Activated T-cell treated with anti-CD3 and anti-CD28 coated beads, Interleukin-2, amount 50 U/mL, for 72 hours (primary cell): Measurements from ENCODE around the gene FSHB. TPM values are rescaled to one million over a fixed set of nuclear protein-coding genes. Genes with fewer than 3 reads are reported as not detected.
"Not testable (repeated sequence)": the region's sequence is repeated elsewhere in the genome, so short reads cannot be mapped to it uniquely, and the experiment has no call there.

Experiments
- ATAC-seq, 2 donors: fragments of 150-1000 bp; cut with Tn5 transposase; replicated peaks in 1 of 2; 2 replicates each; pipeline ENCODE4 v1.10.0; 2021; ENCODE audit warnings: moderate library complexity in 2 of 2, mild to moderate bottlenecking in 1 of 2
- DNase-seq, 2 donors: peaks; one replicate each; pipeline ENCODE4 v3.0.0; 2021 to 2022; ENCODE audit warnings: mixed read lengths in 1 of 2
- H3K27ac Mint-ChIP-seq: one replicate; pipeline ENCODE4 v1.8.0; 2022; ENCODE audit warnings: mild to moderate bottlenecking, moderate library complexity, mixed read lengths
- H3K27me3 Mint-ChIP-seq: one replicate; pipeline ENCODE4 v1.8.0; 2022; ENCODE audit warnings: low read depth, mixed read lengths
- H3K36me3 Mint-ChIP-seq, 2 donors: one replicate each; pipeline ENCODE4 v1.8.0; 2022; ENCODE audit warnings: mixed read lengths in 2 of 2, mild to moderate bottlenecking in 1 of 2; ENCODE audit not compliant: insufficient read depth in 2 of 2
- H3K4me1 Mint-ChIP-seq: one replicate; pipeline ENCODE4 v1.8.0; 2022; ENCODE audit warnings: low read depth, mixed read lengths
- H3K4me3 Mint-ChIP-seq, 2 donors: one replicate each; pipeline ENCODE4 v1.8.0; 2022; ENCODE audit warnings: mild to moderate bottlenecking in 2 of 2, mixed read lengths in 2 of 2, moderate library complexity in 2 of 2
- H3K9me3 Mint-ChIP-seq, 2 donors: one replicate each; pipeline ENCODE4 v1.8.0; 2022; ENCODE audit warnings: mixed read lengths in 2 of 2
- total RNA-seq, 2 donors: library from RNA; stranded (reverse); gene quantifications; one replicate each; pipeline ENCODE4 v1.2.3, GENCODE V29; 2022

FSHB gene
- total RNA-seq, 2 donors from 2014 or later: not detected

GRCh38 chr11:30239025-30239424, 8.2 kb downstream of the FSHB start:
- Mint-ChIP-seq H3K9me3 (peaks cover 0 to 2% of the 10 kb centered on the region in 2 donors), H3K27me3 (peaks cover 16% of the 10 kb centered on the region), H3K27ac (no peak overlapping the region), H3K4me3 (no peak overlapping the region), H3K4me1 (peaks cover 1% of the 10 kb centered on the region), H3K36me3 (no peaks in the 10 kb centered on the region)
- DNase-seq (no peak), ATAC-seq (no peak)

DNA sequence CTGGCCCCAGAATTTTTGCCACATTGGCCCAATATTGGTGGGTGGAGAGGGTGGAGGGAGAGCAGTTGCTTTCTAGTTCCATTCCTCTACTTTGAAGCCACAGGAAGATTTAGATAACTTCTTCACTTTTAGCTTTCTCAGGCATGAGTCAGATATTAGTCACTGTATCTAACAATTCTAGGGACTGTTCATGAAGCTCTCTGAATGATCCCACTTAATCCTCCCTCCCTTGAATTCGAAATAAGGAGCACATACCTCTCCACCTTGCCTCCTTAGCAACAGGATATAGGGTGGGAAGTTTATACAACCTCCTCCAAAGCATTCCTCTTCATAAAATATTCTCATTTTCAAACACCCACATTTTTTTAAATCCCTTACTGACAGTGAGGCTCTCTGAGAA, 13.5 kb downstream of the FSHB start:
- H3K27me3 Mint-ChIP-seq: peaks cover 24% of the 10 kb centered on the region
- H3K36me3 Mint-ChIP-seq: no peaks in the 10 kb centered on the region
- ATAC-seq: no peak
- no peak overlapping the region for H3K4me3 Mint-ChIP-seq
- no peaks in the 10 kb centered on the region for H3K9me3 Mint-ChIP-seq
- no peak overlapping the region for H3K27ac Mint-ChIP-seq
- no peak for DNase-seq
- peaks cover 7% of the 10 kb centered on the region for H3K4me1 Mint-ChIP-seq

GRCh38 chr11:30245621-30246020, 14.8 kb downstream of the FSHB start:
- Mint-ChIP-seq H3K4me1 (peaks cover 7% of the 10 kb centered on the region), H3K9me3 (no peaks in the 10 kb centered on the region), H3K36me3 (no peaks in the 10 kb centered on the region), H3K4me3 (no peak overlapping the region), H3K27me3 (peaks cover 24% of the 10 kb centered on the region), H3K27ac (no peak overlapping the region)
- DNase-seq (no peak), ATAC-seq (no peak)

GRCh38 chr11:30254307-30255298, 23.8 kb downstream of the FSHB start:
- Mint-ChIP-seq H3K36me3 (no peaks in the 10 kb centered on the region), H3K4me3 (no peak overlapping the region), H3K27ac (no peak overlapping the region), H3K9me3 (no peaks in the 10 kb centered on the region), H3K27me3 (peaks cover 5% of the 10 kb centered on the region), H3K4me1 (no peaks in the 10 kb centered on the region)
- no peak for DNase-seq
- no peak for ATAC-seq

DNA sequence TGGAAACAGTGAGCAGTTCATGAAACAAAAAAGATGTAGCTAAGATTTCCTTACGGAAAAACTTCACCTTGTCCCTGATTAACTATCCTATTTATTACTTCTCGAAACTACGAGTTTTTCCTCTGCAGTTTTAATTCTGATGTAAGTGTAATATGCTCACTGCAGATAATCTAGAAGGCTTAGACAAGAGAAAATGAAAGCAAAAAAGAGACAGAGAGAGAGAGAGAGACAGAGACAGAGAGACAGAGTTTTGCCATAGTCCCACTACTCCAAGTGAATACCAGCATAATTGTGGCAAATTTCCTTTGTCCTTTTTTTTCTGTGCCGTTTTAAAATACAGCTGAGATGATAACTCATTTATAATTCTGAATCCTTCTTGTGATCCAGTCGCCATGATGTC, 24.8 kb downstream of the FSHB start:
- Mint-ChIP-seq H3K4me1 (no peaks in the 10 kb centered on the region), H3K4me3 (peak overlapping the region in 1 of 2 donors; percentile 0), H3K27me3 (peaks cover 5% of the 10 kb centered on the region), H3K36me3 (no peaks in the 10 kb centered on the region), H3K27ac (no peak overlapping the region), H3K9me3 (no peaks in the 10 kb centered on the region)
- no peak for ATAC-seq
- no peak for DNase-seq

DNA sequence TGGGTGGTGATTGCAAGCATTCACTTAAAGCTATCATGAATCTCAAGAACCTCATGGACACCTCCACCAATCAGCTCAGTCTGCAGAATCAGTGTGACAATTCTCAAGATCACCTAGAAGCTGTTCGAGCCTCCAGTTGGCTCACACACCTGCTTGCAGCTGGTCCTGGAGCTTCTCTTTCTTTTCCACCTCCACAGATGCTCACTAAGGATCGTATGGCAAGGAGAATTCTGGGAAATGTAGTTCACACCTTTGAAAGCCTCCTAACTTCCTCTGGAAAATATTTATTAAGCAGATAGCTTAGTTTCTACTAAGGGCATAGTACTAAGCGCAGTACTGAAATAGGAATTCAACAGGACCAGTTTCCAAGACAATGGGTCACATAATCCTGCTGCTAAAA, 26.2 kb downstream of the FSHB start:
- DNase-seq: no peak
- Mint-ChIP-seq H3K27me3 (peaks cover 5% of the 10 kb centered on the region), H3K4me1 (no peaks in the 10 kb centered on the region), H3K9me3 (no peaks in the 10 kb centered on the region), H3K4me3 (no peak overlapping the region), H3K27ac (no peak overlapping the region), H3K36me3 (no peaks in the 10 kb centered on the region)
- no peak for ATAC-seq

GRCh38 chr11:30258679-30259078, 27.9 kb downstream of the FSHB start:
- H3K9me3 Mint-ChIP-seq: no peaks in the 10 kb centered on the region
- no peaks in the 10 kb centered on the region for H3K4me1 Mint-ChIP-seq
- DNase-seq: no peak
- H3K4me3 Mint-ChIP-seq: no peak overlapping the region
- H3K36me3 Mint-ChIP-seq: no peaks in the 10 kb centered on the region
- peaks cover 5% of the 10 kb centered on the region for H3K27me3 Mint-ChIP-seq
- ATAC-seq: no peak
- no peak overlapping the region for H3K27ac Mint-ChIP-seq

DNA sequence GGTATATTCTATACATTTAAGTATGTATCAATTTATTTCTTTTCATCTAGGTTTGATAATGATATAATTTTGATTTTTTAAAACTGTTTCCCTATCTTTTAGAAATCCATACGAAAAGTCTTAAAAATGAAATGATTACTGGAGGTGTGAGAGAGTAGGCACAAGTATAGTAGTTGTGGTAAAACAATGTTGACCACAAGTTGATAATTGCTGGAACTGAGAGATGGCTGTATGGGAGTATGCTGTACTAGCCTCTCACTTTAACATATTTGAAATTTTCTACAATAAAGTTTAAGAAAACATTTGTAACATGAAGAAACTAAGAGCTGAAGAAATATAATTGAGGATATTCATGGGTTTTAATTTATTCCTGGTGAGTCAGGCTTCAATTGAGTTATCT, 30.0 kb downstream of the FSHB start:
- ATAC-seq (no peak), DNase-seq (no peak)
- no peaks in the 10 kb centered on the region for H3K4me1 Mint-ChIP-seq
- H3K36me3 Mint-ChIP-seq: peaks cover 0 to 1% of the 10 kb centered on the region in 2 donors
- H3K27me3 Mint-ChIP-seq: no peaks in the 10 kb centered on the region
- no peak overlapping the region for H3K4me3 Mint-ChIP-seq
- peaks cover 2% of the 10 kb centered on the region in 2 donors for H3K9me3 Mint-ChIP-seq
- H3K27ac Mint-ChIP-seq: no peak overlapping the region

DNA sequence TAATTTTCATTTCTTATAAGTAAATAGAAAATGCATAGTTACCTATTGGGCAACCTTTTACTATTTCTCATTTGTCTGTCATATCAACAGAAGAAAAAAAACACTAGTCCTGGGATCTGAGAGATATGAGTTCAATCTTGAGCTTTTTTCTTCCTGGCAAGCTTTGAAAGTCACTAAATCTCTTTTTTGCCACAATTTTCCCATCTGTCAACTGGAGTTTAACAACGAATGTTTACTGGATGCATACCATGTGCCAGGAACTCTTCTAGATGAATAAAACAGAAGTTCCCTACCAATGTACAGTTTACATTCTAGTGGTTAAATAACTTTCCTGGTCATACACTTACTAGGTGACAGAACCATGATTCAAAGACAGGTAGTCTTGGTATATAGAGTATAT, 31.0 kb downstream of the FSHB start:
- no peak for ATAC-seq
- Mint-ChIP-seq H3K27ac (no peak overlapping the region), H3K4me3 (no peak overlapping the region), H3K4me1 (no peaks in the 10 kb centered on the region), H3K27me3 (no peaks in the 10 kb centered on the region), H3K36me3 (peaks cover 0 to 1% of the 10 kb centered on the region in 2 donors), H3K9me3 (peaks cover 2 to 4% of the 10 kb centered on the region in 2 donors)
- no peak for DNase-seq

GRCh38 chr11:30268638-30269037, 37.8 kb downstream of the FSHB start:
- H3K27ac Mint-ChIP-seq, ATAC-seq, DNase-seq, H3K9me3 Mint-ChIP-seq, H3K36me3 Mint-ChIP-seq, H3K4me3 Mint-ChIP-seq, H3K4me1 Mint-ChIP-seq: not testable (repeated sequence)
- peaks cover 11% of the 10 kb centered on the region for H3K27me3 Mint-ChIP-seq

- H3K36me3 Mint-ChIP-seq: peaks cover 0 to 3% of the 10 kb centered on the region in 2 donors
- H3K27ac Mint-ChIP-seq: no peak overlapping the region
- peaks cover 18% of the 10 kb centered on the region for H3K27me3 Mint-ChIP-seq
- ATAC-seq (no peak), DNase-seq (no peak)
- no peak overlapping the region for H3K4me3 Mint-ChIP-seq
- no peaks in the 10 kb centered on the region for H3K4me1 Mint-ChIP-seq
- H3K9me3 Mint-ChIP-seq: peaks cover 1 to 4% of the 10 kb centered on the region in 2 donors
Measured at GRCh38 chr11:30270671-30271070, 39.9 kb downstream of the FSHB start.

- Mint-ChIP-seq H3K27me3 (peaks cover 8% of the 10 kb centered on the region), H3K9me3 (no peaks in the 10 kb centered on the region), H3K27ac (no peak overlapping the region), H3K4me3 (no peak overlapping the region), H3K4me1 (peaks cover 9% of the 10 kb centered on the region), H3K36me3 (no peaks in the 10 kb centered on the region)
- DNase-seq (no peak), ATAC-seq (no peak)
Measured at GRCh38 chr11:30277176-30277575, 46.4 kb downstream of the FSHB start.

- Mint-ChIP-seq H3K27ac (no peak overlapping the region), H3K4me3 (no peak overlapping the region), H3K4me1 (peaks cover 12% of the 10 kb centered on the region), H3K36me3 (no peaks in the 10 kb centered on the region), H3K27me3 (no peaks in the 10 kb centered on the region), H3K9me3 (no peaks in the 10 kb centered on the region)
- DNase-seq: no peak
- no peak for ATAC-seq
Measured at GRCh38 chr11:30279796-30280195, 49.0 kb downstream of the FSHB start.
